GM19035 (cell line): ENCODE data around the gene DIRAS3.
"Not testable (repeated sequence)": the region's sequence is repeated elsewhere in the genome, so short reads cannot be mapped to it uniquely, and the experiment has no call there.

Source experiments
- ATAC-seq: cut with Tn5 transposase; IDR thresholded peaks from one replicate; pipeline ENCODE4 v1.9.1; 2021; ENCODE audit not compliant: unreplicated experiment

The DIRAS3 gene

DNA sequence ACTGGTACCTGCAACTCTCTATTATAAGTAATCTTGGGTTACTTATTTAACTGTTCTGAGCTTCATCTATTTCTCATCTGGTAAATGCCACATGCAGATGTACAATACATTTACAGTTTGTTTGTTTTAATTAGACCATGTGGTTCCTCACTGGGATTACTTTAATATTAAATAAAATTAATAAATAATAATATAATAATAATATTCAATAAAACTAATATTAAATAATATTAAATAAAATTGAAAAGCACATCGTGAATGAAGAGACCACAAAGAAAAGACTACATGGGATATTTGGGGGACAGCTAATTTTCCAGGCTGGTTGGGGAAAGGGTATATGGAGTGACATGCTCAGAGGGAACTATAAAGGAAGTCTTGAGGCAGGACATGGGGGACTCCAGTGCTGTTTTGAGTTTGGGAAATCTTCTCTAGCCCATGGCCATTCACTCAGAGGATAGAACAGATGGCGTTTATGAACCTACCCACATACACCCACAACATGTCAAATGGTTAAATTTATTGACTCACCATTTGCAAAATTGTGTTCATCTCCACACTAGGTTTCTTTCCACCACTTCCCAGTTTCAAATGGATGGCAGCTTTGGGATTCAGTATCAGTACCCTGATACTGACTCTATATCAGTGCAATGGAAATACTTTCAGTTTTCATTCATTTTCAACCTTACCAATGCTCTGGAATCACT, 25.6 kb downstream of the DIRAS3 start:
- no peak for ATAC-seq

DNA sequence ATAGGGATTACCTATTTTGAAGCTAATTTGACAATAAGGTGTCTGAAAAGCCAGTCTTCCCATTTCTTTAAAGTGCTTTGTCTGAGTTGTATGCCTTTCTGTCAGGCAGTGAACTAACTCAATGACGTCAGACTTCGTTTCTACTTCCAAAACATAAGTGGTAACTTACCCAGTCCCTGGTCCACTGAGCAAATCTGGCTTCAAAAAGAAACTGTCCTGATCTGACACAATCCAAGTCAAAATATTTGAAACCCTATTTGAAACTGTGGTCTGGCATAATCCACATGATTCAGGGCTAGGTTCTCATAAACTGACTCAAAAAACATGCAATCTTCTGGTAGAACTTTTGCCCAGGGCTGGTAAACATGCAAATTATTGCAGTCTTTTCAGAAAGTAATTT, 34.0 kb downstream of the DIRAS3 start:
- ATAC-seq, result no peak

DNA sequence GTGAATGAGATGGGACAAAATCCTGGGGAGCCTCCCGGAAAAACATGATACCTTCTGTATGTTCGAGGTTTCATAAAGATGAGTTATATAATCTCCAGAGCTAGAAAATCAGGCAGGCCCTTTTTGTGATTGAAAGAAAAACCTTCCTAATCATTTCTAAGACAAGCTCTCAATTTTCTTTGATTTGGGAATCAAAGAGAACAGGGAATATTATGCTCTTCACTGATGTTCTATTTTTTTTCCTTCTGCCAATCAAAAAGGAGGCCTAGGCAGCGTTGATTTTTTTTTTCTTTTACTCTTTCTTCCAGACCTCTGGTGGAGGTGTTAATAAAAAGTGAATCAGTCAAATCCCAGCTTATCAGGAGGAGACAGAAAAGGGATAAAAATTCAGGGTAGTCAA, 34.5 kb downstream of the DIRAS3 start:
- no peak for ATAC-seq

DNA sequence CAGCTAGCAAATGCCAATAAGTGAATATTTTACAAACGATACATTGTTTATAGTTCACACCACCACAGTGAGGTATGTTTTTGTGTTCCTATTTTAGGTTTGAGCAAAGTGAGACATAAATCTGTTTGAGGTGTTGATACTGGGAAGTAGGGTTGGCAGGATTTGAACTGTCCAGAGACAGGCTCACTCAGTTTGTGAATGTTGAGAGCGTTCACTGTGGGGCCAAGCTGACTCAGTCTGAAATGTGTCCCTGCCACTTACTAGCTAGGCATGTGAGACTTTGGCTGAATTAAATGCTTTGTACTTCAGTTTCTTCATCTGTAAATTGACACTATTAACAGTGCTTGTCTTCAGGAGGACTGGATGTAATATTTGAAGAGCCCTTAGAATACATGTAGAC, 35.1 kb downstream of the DIRAS3 start:
- no peak for ATAC-seq

DNA sequence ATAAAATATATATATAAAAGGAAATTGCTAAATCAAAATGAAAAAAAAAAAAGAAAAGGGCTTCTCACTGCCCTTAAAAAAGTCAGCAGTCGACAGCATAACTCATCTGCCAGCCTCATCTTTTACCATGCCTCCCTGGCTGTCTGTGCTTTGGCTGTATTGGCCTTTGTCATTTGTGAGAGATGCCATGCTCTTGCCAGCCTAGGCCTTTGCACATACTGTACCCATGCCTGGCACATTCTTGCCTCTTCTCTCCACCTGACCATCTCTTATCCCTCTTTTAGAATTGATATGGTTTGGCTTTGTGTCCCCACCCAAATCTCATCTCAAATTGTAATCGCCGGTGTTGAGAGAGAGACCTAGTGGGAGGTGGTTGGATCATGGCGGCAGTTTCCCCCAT, 37.1 kb downstream of the DIRAS3 start:
- no peak for ATAC-seq

DNA sequence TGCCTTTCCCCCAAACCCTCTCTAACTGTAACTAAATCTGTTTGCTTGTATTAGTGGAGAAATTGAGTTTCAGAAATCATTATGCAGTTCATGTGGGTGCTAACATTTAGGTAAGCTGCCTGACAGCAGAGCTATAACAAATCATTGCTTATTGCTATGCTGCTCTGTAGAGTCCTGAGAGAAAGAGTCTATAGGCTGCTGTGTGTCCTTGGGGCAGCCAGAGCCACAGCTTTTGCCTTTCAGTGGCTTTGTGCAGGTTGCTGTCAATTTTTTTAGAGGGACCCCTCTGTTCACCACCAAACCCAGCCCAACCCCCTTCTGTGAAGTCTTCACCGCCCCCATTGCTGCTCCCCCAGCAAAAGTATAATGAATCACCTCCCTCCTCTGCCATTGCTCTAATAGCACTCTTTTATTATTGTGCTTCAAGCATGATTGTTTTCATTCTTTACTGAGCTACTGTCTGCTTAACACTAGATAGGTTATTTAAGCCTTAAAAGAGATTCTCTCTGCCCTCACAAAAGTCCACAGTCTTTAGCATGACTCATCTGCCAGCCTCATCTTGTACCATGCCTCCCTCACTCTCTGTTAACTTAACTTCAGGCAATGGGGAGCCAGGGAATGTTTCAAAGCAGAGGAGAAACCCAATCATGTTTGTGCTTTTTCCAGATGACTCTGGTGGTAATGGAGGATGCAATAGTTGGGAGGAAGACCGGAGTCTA, 38.6 kb downstream of the DIRAS3 start:
- no peak for ATAC-seq

DNA sequence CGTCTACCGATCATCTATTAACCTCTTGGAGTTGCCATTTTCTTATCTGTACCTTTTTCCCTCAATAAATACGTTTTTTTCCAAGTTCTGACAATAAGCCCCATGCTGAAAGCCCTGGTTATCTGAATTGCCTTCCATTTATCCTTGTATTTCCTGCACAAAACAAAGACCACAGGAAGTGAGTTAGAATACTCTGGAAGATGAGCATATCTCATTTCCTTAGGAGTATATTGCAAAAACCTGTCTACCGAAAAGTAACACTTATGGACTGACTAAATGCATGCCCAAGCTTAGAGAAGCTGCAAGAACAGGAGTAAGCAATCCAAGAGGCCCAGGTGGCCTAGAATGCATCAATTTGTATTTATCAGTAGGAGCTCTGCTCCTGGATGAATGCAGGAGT, 39.9 kb downstream of the DIRAS3 start:
- no peak for ATAC-seq

DNA sequence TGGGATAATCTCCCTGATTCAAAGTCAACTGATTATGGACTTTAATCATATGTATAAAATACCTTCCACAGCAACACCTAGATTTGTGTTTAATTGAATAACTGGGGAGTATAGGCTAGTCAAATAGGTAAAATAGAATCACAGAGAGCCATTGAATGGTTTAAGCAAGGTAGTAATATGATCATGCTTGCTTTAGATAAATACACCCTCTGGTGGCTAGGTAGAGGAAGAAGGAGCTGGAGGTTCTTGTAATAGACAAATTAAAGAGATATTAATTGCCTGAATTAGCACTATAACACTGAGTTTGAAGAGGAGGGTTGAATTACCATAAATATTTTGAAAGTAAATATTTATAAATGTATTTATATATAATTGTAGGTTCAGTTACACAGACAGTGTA, 40.3 kb downstream of the DIRAS3 start:
- ATAC-seq, result no peak

DNA sequence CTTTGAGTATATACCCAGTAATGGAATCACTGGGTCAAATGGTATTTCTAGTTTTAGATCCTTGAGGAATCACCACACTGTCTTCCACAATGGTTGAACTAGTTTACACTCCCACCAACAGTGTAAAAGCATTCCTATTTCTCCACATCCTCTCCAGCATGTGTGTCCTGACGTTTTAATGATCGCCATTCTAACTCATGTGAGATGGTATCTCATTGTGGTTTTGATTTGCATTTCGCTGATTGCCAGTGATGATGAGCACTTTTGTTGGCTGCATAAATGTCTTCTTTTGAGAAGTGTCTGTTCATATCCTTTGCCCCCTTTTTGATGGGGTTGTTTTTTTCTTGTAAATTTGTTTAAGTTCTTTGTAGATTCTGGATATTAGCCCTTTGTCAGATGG, 46.8 kb downstream of the DIRAS3 start:
- ATAC-seq, result not testable (repeated sequence)

DNA sequence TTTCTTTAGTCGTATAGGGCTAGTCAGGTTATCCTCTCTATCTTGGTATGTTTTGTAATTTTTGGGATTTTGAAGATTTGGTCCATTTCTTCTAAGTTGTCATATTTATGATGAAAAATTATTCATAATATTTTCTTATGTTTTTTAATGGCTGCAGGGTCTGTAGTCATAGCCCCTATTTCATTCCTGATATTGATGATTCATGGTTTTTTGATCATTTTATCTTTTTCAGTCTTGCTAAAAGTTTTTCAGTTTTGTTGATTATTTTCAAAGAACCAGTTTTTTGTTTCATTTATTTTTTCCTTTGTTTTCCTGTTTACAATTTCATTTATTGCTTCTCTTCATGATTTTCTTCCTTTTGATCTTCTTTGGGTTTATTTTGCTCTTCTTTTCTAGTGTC, 50.2 kb downstream of the DIRAS3 start:
- ATAC-seq, result no peak

DNA sequence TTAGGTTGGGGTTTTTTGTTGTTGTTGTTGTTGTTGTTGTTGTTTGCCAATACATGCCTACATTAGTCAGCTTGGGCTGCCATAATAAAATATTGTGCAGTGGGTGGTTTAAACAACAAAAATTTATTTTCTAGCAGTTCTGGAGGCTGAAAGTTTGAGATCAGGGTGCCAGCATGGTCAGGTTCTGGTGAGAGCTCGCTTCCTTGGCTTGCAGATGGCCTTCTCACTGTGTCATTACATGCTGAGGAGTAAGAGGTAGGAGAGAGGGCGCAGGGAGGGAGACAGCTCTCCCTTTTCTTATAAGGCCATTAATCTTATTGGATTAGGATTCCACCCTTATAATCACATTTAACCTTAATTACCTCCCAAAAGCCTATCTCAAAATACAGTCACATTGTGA, 52.7 kb downstream of the DIRAS3 start:
- ATAC-seq, result no peak
